Heart left ventricle (tissue), 16 donors: ENCODE measurements around the gene SUGCT. TPM values are rescaled to one million over a fixed set of nuclear protein-coding genes. Genes with fewer than 3 reads are reported as not detected.

Experiments
- ATAC-seq, 4 donors: fragments of 200-7000 bp; cut with Tn5 transposase; one replicate each; pipeline ENCODE4 v1.9.1; 2020 to 2022; ENCODE audit warnings: moderate library complexity in 4 of 4, mild to moderate bottlenecking in 3 of 4, moderate number of reproducible peaks in 1 of 4
- DNase-seq, 5 donors: peaks; one replicate each; pipeline ENCODE4 v3.0.0-alpha.2; 2020
- H3K27ac ChIP-seq, 12 donors: fragments of 200-600 bp; sonication (generic) in 4 of 12; one replicate each; pipeline versions ENCODE4 v1.5.0 to v1.8.0; 2016 to 2022; ENCODE audit warnings: mild to moderate bottlenecking in 2 of 12
- H3K27me3 ChIP-seq, 9 donors: fragments of 200-600 bp; sonication (generic) in 2 of 9; one replicate each; pipeline versions ENCODE4 v1.5.1 to v1.8.0; 2016 to 2022; ENCODE audit warnings: mild to moderate bottlenecking in 3 of 9
- H3K36me3 ChIP-seq, 9 donors: fragments of 200-600 bp; sonication (generic) in 2 of 9; one replicate each; pipeline versions ENCODE4 v1.5.0 to v1.8.0; 2018 to 2022; ENCODE audit warnings: mild to moderate bottlenecking in 2 of 9
- H3K4me1 ChIP-seq, 12 donors: fragments of 200-600 bp; sonication (generic) in 4 of 12; one replicate each; pipeline versions ENCODE4 v1.5.0 to v1.8.0; 2016 to 2022; ENCODE audit warnings: mild to moderate bottlenecking in 3 of 12
- H3K4me3 ChIP-seq, 12 donors: fragments of 200-600 bp; sonication (generic) in 4 of 12; one replicate each; pipeline versions ENCODE4 v1.5.0 to v1.8.0; 2017 to 2022; ENCODE audit warnings: mild to moderate bottlenecking in 9 of 12, moderate library complexity in 4 of 12
- H3K9me3 ChIP-seq, 12 donors: fragments of 200-600 bp; sonication (generic) in 4 of 12; one replicate each; pipeline versions ENCODE4 v1.5.0 to v1.8.0; 2016 to 2022; ENCODE audit warnings: mild to moderate bottlenecking in 1 of 12
- POLR2A ChIP-seq, 2 donors: fragments of 450-650 bp; IDR thresholded peaks; one replicate each; pipeline ENCODE4 v1.6.1; 2017; ENCODE audit warnings: antibody characterized with exemption in 2 of 2, mild to moderate bottlenecking in 2 of 2, moderate library complexity in 2 of 2
- WGBS, 4 donors: extraction: QIAGEN DNeasy Blood & Tissue Kit in 2 of 4; methylation state at CpG; one replicate each; pipeline versions ENCODE4 v1.1.5 to v1.1.7; 2013 to 2018; 5-methylcytosine and 5-hydroxymethylcytosine counted together
- intact Hi-C, 10 donors: fragments of 100-400 bp; cut with DNase I; formaldehyde crosslinking; loops; one replicate each; pipeline versions ENCODE4 v1.11.1 to v1.14.2; 2022
- polyA plus RNA-seq, 2 donors: library from polyadenylated mRNA; stranded (reverse); fragments of 200-250 nt; gene quantifications; one replicate each; pipeline ENCODE4 v1.2.3, GENCODE V29; 2013
- total RNA-seq, 9 donors: library from RNA; depleted of rRNA in 2 of 9; stranded (reverse); fragments of >200 nt in 2 of 9; fragmentation: NEBNext Ultra II Directional in 3 of 9; extraction: Animal tissue kit (Norgen Biotek cat#: 25700) in 3 of 9; gene quantifications; one replicate each; pipeline versions ENCODE4 v1.1.0 to v1.2.4, GENCODE V29; 2016 to 2023
- TF ChIP-seq, protein P1 (sequence below), 12 donors: fragments of 200-600 bp; sonication (generic) in 4 of 12; IDR thresholded peaks; one replicate each; pipeline versions ENCODE4 v1.5.0 to v1.8.0; 2018 to 2022; ENCODE audit warnings: antibody characterized with exemption in 12 of 12, mild to moderate bottlenecking in 5 of 12
- donor health status: ischemic (EF 13 %, LVEDD 7.1; RV severe dilation, severe dysfunction).
- donor health status: healthy with polysubstance abuse.
- donor health status: DM: no; HTN: yes; CAD: no.
- donor health status: DM: no; HTN: no; CAD: no.
- donor health status: ischemic (EF 25% LVEDD 6.9; RV normal size, moderate dysfunction).
- donor health status: ischemic (EF 25% LVEDD 5.7; RV mildly dilated, moderate dysfunction).
- donor health status: healthy.
- donor health status: DM: yes; HTN: yes; CAD: no.
- donor health status: ischemic (EF 35%, LVEDD 5.7; RV mildly dilated, moderate dysfunction).
- donor health status: nonischemic (EF 11% LVEDD 7.7; RV severe dilation, severe dysfunction).
- donor health status: DM: yes; HTN: yes; CAD: no.
- donor health status: PGD.
- donor health status: ischemic (EF 29% LVEDD 5.4; RV normal size, mild dysfunction).
- donor health status: nonischemic (EF 23%, LVEDD 6.1; RV moderate dilation, normal function).

Gene SUGCT
- total and polyA plus RNA-seq, 11 donors: 1.4 to 7.6 (median 4.4) TPM

DNA sequence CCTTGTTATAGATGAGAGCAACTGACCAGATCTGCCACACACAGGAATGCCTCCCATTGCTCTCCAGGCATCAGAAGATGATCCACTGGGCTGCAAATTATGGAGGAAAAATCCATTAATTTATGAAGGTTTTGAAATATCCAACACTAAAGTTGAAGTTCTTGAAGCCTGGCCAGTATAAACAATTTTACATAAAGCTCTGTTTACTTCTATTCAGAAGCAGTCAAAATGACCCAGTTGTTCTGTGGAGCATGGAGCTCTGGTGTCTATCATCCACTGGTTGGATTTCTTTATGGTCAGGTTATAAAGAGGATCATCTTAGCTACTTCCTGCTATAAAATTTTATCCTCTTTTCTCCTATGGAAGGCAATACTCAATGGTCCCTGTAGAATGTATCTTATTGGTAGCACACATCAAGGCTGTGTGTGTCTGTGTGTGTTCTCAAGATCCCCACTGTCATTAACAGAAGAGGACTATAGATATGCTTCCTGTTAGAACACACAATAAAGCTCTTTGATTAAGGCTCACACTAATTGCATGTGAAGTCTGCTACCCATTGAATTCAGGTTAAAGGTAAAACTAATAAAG lies 747.4 kb downstream of the SUGCT start:
- no peaks in the 10 kb centered on the region for H3K4me1 ChIP-seq
- intact Hi-C loops: no loop called here
- no peak for TF ChIP-seq POLR2A (IDR thresholded peaks at IDR 0.05)
- TF ChIP-seq, protein P1, sequence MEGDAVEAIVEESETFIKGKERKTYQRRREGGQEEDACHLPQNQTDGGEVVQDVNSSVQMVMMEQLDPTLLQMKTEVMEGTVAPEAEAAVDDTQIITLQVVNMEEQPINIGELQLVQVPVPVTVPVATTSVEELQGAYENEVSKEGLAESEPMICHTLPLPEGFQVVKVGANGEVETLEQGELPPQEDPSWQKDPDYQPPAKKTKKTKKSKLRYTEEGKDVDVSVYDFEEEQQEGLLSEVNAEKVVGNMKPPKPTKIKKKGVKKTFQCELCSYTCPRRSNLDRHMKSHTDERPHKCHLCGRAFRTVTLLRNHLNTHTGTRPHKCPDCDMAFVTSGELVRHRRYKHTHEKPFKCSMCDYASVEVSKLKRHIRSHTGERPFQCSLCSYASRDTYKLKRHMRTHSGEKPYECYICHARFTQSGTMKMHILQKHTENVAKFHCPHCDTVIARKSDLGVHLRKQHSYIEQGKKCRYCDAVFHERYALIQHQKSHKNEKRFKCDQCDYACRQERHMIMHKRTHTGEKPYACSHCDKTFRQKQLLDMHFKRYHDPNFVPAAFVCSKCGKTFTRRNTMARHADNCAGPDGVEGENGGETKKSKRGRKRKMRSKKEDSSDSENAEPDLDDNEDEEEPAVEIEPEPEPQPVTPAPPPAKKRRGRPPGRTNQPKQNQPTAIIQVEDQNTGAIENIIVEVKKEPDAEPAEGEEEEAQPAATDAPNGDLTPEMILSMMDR (IDR thresholded peaks at IDR 0.05): no peak
- H3K36me3 ChIP-seq: no peaks in the 10 kb centered on the region
- H3K27ac ChIP-seq: no peak overlapping the region
- no peaks in the 10 kb centered on the region for H3K9me3 ChIP-seq
- ATAC-seq: no peak
- no peak overlapping the region for H3K4me3 ChIP-seq
- H3K27me3 ChIP-seq: no peaks in the 10 kb centered on the region
- DNase-seq: no peak

GRCh38 chr7:40883826-40884225 lies 749.0 kb downstream of the SUGCT start:
- no peaks in the 10 kb centered on the region for H3K9me3 ChIP-seq
- no peaks in the 10 kb centered on the region for H3K4me1 ChIP-seq
- intact Hi-C loops: no loop called here
- no peak overlapping the region for H3K27ac ChIP-seq
- ATAC-seq (no peak), DNase-seq (no peak)
- no peak overlapping the region for H3K4me3 ChIP-seq
- H3K27me3 ChIP-seq: no peaks in the 10 kb centered on the region
- no peaks in the 10 kb centered on the region for H3K36me3 ChIP-seq
- TF ChIP-seq POLR2A (IDR thresholded peaks at IDR 0.05): no peak
- TF ChIP-seq, protein P1 (IDR thresholded peaks at IDR 0.05): no peak

DNA sequence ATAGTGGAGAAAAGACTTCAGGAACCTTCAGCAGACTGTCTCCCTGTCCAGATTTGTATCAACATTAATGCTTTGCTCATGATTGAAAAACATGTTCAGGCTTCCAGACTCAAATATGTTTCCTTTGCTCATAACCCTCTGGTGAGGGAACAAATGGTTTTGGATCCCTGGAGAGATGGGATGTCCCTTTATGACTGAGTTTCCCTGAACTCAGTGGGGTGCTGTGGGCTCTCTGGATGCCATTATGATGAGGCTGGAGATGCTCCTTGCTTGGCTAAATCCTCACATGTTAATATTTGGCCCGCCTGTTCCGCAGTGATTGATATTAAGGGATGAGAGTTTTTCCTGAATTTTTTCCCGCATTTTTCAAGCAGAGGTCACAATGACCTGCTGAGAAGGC lies 749.4 kb downstream of the SUGCT start:
- intact Hi-C loops: no loop called here
- 82 to 97% (median 96%) methylated on average over 3 of the region's 3 CpGs for WGBS, 4 donors
- no peak for ATAC-seq
- H3K9me3 ChIP-seq: no peaks in the 10 kb centered on the region
- no peak for DNase-seq
- H3K4me1 ChIP-seq: no peaks in the 10 kb centered on the region
- H3K4me3 ChIP-seq: no peak overlapping the region
- no peaks in the 10 kb centered on the region for H3K36me3 ChIP-seq
- H3K27ac ChIP-seq: no peak overlapping the region
- no peaks in the 10 kb centered on the region for H3K27me3 ChIP-seq
- no peak for TF ChIP-seq POLR2A (IDR thresholded peaks at IDR 0.05)
- TF ChIP-seq, protein P1 (IDR thresholded peaks at IDR 0.05): no peak

- H3K4me3 ChIP-seq: no peak overlapping the region
- H3K27me3 ChIP-seq: no peaks in the 10 kb centered on the region
- no peaks in the 10 kb centered on the region for H3K4me1 ChIP-seq
- WGBS, 4 donors: 24 to 50% (median 35%) methylated on average over 2 of the region's 2 CpGs
- ATAC-seq: peak in 2 of 4 donors; percentile 34 to 42
- H3K9me3 ChIP-seq: peaks cover 0 to 5% (median 1%) of the 10 kb centered on the region in 12 donors
- TF ChIP-seq, protein P1 (IDR thresholded peaks at IDR 0.05): no peak
- TF ChIP-seq POLR2A (IDR thresholded peaks at IDR 0.05): no peak
- intact Hi-C loops: no loop called here
- H3K27ac ChIP-seq: no peak overlapping the region
- no peaks in the 10 kb centered on the region for H3K36me3 ChIP-seq
- DNase-seq: no peak
Measured at GRCh38 chr7:40885503-40885902, 750.7 kb downstream of the SUGCT start.
